H1 (cell line): ENCODE results near the gene SAT2. TPM values are rescaled to one million over a fixed set of nuclear protein-coding genes. Genes with fewer than 3 reads are reported as not detected.

Source experiments
- CTBP2 ChIP-seq: IDR thresholded peaks from 2 replicates; pipeline ENCODE4 v1.7.0; 2011; ENCODE audit warnings: borderline replicate concordance, mild to moderate bottlenecking, moderate library complexity, mixed read lengths, low read length; ENCODE audit not compliant: insufficient read depth, insufficient read length
- HDAC2 ChIP-seq, 2 experiments: fragments of 300-600 bp in 1 of 2; sonication (generic) in 1 of 2; IDR thresholded peaks; 2 replicates each; pipeline ENCODE4 v1.6.1; 2011 to 2012; ENCODE audit warnings: low read depth in 2 of 2, low read length in 2 of 2, mild to moderate bottlenecking in 2 of 2, moderate library complexity in 2 of 2, borderline replicate concordance in 1 of 2, inconsistent platforms in 1 of 2
- POU5F1 ChIP-seq: IDR thresholded peaks from 2 replicates; pipeline ENCODE4 v1.6.1; 2011; ENCODE audit warnings: low read depth, mild to moderate bottlenecking, low read length, moderate library complexity
- SAP30 ChIP-seq: fragments of 300-600 bp; sonication (generic); IDR thresholded peaks from 2 replicates; pipeline ENCODE4 v1.7.1; 2012; ENCODE audit warnings: low read length, moderate library complexity, mild to moderate bottlenecking, inconsistent platforms; ENCODE audit not compliant: insufficient read depth, insufficient replicate concordance
- SIRT6 ChIP-seq: IDR thresholded peaks from one replicate; pipeline ENCODE4 v1.7.1; 2012; ENCODE audit warnings: low read length, inconsistent platforms
- SP2 ChIP-seq: IDR thresholded peaks from 2 replicates; pipeline ENCODE4 v1.6.1; 2012; ENCODE audit warnings: mild to moderate bottlenecking, low read length, inconsistent platforms
- SRF ChIP-seq: IDR thresholded peaks from 2 replicates; pipeline ENCODE4 v1.6.1; 2011; ENCODE audit warnings: mild to moderate bottlenecking, low read depth, low read length, moderate library complexity
- TBP ChIP-seq: IDR thresholded peaks from 2 replicates; pipeline ENCODE4 v1.6.1; 2011; ENCODE audit warnings: low read depth, low read length, improper control_type of control experiment
- ZNF274 ChIP-seq: IDR thresholded peaks from 2 replicates; pipeline ENCODE4 v1.7.0; 2012; ENCODE audit warnings: low read length, borderline replicate concordance; ENCODE audit errors: extremely low read depth
- polyA plus RNA-seq, 7 experiments: library from polyadenylated mRNA; depleted of rRNA in 3 of 7; stranded (reverse) in 5 of 7; unstranded in 2 of 7; fragments of >200 nt in 5 of 7; fragments of 200-250 nt in 2 of 7; gene quantifications; 1 replicate in 5 of 7; 2 replicates in 1 of 7; 4 replicates in 1 of 7; pipeline versions ENCODE4 v1.2.1 to v1.2.3, GENCODE V29; 2011 to 2013; ENCODE audit warnings: missing spikeins in 2 of 7, mixed read lengths in 2 of 7
- total RNA-seq: library from RNA; stranded (reverse); fragmentation: NEBNext Ultra II Directional; extraction: Animal tissue kit (Norgen Biotek cat#: 25700); gene quantifications from 2 replicates; pipeline ENCODE4 v1.2.1, GENCODE V29; 2021

SAT2 gene
- total and polyA plus RNA-seq, 2 of the 8 experiments (the other 6 are each of a cell fraction or from before 2014, with no cell fraction given) = 36.4 to 72.3 TPM

GRCh38 chr17:7640783-7641182 lies 13.2 kb upstream of the SAT2 start (continued):
- no peak for TF ChIP-seq HDAC2 (IDR thresholded peaks at IDR 0.05; ENCODE audit: borderline replicate concordance in 1 of 2, low read depth in 2 of 2, low read length in 2 of 2)
- no peak for TF ChIP-seq CTBP2
- no peak for TF ChIP-seq SIRT6
- no peak for TF ChIP-seq TBP
- no peak for TF ChIP-seq SAP30
- TF ChIP-seq SP2 = no peak
- no peak for TF ChIP-seq ZNF274
- TF ChIP-seq POU5F1 = no peak
- TF ChIP-seq SRF = no peak
